Measurements from ENCODE around the gene RFX1. TPM values are rescaled to one million over a fixed set of nuclear protein-coding genes. Genes with fewer than 3 reads are reported as not detected.
A peak's percentile ranks its signal among the peaks of the same experiment; 100 is the strongest.

Gene RFX1
- total and polyA plus RNA-seq, 2 of the 13 experiments (the other 11 are each of a cell fraction or from before 2014, with no cell fraction given): 1.1 to 1.3 TPM

GRCh38 chr19:14005349-14006084 lies 603 bp downstream of the RFX1 start (continued):
- TF ChIP-seq, protein P1, sequence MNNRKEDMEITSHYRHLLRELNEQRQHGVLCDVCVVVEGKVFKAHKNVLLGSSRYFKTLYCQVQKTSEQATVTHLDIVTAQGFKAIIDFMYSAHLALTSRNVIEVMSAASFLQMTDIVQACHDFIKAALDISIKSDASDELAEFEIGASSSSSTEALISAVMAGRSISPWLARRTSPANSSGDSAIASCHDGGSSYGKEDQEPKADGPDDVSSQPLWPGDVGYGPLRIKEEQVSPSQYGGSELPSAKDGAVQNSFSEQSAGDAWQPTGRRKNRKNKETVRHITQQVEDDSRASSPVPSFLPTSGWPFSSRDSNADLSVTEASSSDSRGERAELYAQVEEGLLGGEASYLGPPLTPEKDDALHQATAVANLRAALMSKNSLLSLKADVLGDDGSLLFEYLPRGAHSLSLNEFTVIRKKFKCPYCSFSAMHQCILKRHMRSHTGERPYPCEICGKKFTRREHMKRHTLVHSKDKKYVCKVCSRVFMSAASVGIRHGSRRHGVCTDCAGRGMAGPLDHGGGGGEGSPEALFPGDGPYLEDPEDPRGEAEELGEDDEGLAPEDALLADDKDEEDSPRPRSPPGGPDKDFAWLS (CRISPR knock-in tag; IDR thresholded peaks at IDR 0.05; ENCODE audit: borderline replicate concordance): no peak
- TF ChIP-seq, protein P2, sequence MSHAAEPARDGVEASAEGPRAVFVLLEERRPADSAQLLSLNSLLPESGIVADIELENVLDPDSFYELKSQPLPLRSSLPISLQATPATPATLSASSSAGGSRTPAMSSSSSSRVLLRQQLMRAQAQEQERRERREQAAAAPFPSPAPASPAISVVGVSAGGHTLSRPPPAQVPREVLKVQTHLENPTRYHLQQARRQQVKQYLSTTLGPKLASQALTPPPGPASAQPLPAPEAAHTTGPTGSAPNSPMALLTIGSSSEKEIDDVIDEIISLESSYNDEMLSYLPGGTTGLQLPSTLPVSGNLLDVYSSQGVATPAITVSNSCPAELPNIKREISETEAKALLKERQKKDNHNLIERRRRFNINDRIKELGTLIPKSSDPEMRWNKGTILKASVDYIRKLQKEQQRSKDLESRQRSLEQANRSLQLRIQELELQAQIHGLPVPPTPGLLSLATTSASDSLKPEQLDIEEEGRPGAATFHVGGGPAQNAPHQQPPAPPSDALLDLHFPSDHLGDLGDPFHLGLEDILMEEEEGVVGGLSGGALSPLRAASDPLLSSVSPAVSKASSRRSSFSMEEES (CRISPR knock-in tag; IDR thresholded peaks at IDR 0.05): no peak
- TF ChIP-seq NBN (conservative IDR thresholded peaks at IDR 0.05) (no peak), ARHGAP35 (CRISPR knock-in tag; IDR thresholded peaks at IDR 0.05; ENCODE audit: borderline replicate concordance) (no peak), ZNF180 (CRISPR knock-in tag; IDR thresholded peaks at IDR 0.05; ENCODE audit: borderline replicate concordance, low read depth) (no peak), ZNF564 (CRISPR knock-in tag; IDR thresholded peaks at IDR 0.05) (no peak), ZSCAN5A (CRISPR knock-in tag; IDR thresholded peaks at IDR 0.05; ENCODE audit: borderline replicate concordance) (no peak), NR2F6 (IDR thresholded peaks at IDR 0.05) (no peak), NR2F6 (CRISPR knock-in tag; IDR thresholded peaks at IDR 0.05) (no peak), ZNF713 (CRISPR knock-in tag; IDR thresholded peaks at IDR 0.05) (no peak), RBFOX2 (IDR thresholded peaks at IDR 0.05; ENCODE audit: low read depth, low read length) (peak; percentile 76), SMAD1 (CRISPR knock-in tag; IDR thresholded peaks at IDR 0.05; ENCODE audit: borderline replicate concordance, low read depth) (no peak), FOXP1 (IDR thresholded peaks at IDR 0.05) (no peak), FOXP1 (CRISPR knock-in tag; IDR thresholded peaks at IDR 0.05) (no peak), KDM2A (CRISPR knock-in tag; IDR thresholded peaks at IDR 0.05; ENCODE audit: borderline replicate concordance, low read depth) (no peak)
- TF ChIP-seq, protein P3, sequence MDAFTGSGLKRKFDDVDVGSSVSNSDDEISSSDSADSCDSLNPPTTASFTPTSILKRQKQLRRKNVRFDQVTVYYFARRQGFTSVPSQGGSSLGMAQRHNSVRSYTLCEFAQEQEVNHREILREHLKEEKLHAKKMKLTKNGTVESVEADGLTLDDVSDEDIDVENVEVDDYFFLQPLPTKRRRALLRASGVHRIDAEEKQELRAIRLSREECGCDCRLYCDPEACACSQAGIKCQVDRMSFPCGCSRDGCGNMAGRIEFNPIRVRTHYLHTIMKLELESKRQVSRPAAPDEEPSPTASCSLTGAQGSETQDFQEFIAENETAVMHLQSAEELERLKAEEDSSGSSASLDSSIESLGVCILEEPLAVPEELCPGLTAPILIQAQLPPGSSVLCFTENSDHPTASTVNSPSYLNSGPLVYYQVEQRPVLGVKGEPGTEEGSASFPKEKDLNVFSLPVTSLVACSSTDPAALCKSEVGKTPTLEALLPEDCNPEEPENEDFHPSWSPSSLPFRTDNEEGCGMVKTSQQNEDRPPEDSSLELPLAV (CRISPR knock-in tag; conservative IDR thresholded peaks at IDR 0.05; ENCODE audit: low read depth): no peak
